Thymus (tissue), 11 donors: ENCODE data around the gene MCC. TPM values are rescaled to one million over a fixed set of nuclear protein-coding genes. Genes with fewer than 3 reads are reported as not detected.

Experiments used
- DNase-seq, 9 donors: peaks; one replicate each; pipeline ENCODE4 v3.0.0-alpha.2; 2013; ENCODE audit warnings: low spot score in 9 of 9, low read depth in 6 of 9, missing footprints in 1 of 9
- H3K27ac ChIP-seq, 2 donors: one replicate each; pipeline ENCODE4 v1.5.1; 2013; ENCODE audit warnings: control low read depth in 1 of 2, low read depth in 1 of 2, low read length in 1 of 2, mild to moderate bottlenecking in 1 of 2, moderate library complexity in 1 of 2
- H3K27me3 ChIP-seq, 2 donors: one replicate each; pipeline ENCODE4 v1.5.1; 2013; ENCODE audit warnings: low read length in 1 of 2; ENCODE audit not compliant: control insufficient read depth in 2 of 2, insufficient read depth in 1 of 2
- H3K36me3 ChIP-seq, 2 donors: one replicate each; pipeline ENCODE4 v1.5.1; 2013; ENCODE audit warnings: low read length in 1 of 2, mild to moderate bottlenecking in 1 of 2, moderate library complexity in 1 of 2; ENCODE audit not compliant: control insufficient read depth in 2 of 2, insufficient read depth in 2 of 2
- H3K4me1 ChIP-seq, 2 donors: one replicate each; pipeline ENCODE4 v1.5.1; 2013; ENCODE audit warnings: low read length in 2 of 2; ENCODE audit not compliant: control insufficient read depth in 2 of 2, insufficient read depth in 2 of 2
- H3K4me3 ChIP-seq, 2 donors: one replicate each; pipeline ENCODE4 v1.5.1; 2013; ENCODE audit warnings: low read length in 2 of 2, control low read depth in 1 of 2, mild to moderate bottlenecking in 1 of 2
- H3K9me3 ChIP-seq, 2 donors: one replicate each; pipeline ENCODE4 v1.5.1; 2013; ENCODE audit warnings: low read length in 1 of 2, mild to moderate bottlenecking in 1 of 2; ENCODE audit not compliant: control insufficient read depth in 2 of 2, insufficient read depth in 1 of 2
- WGBS: extraction: QIAGEN DNeasy Blood & Tissue Kit; methylation state at CpG from one replicate; pipeline ENCODE4 v1.1.7; 2013; 5-methylcytosine and 5-hydroxymethylcytosine counted together
- polyA plus RNA-seq: library from polyadenylated mRNA; stranded (reverse); fragments of 200-250 nt; gene quantifications from one replicate; pipeline ENCODE4 v1.2.3, GENCODE V29; 2013
- total RNA-seq: library from RNA; stranded (reverse); fragments of 120-200 nt; gene quantifications from one replicate; pipeline ENCODE4 v1.2.4, GENCODE V29; 2013
- donor health status: healthy.

Gene MCC
- total and polyA plus RNA-seq, 2 donors = 5.1 to 7.0 TPM

GRCh38 chr5:113140837-113141671 lies 347.2 kb downstream of the MCC start:
- H3K4me3 ChIP-seq = no peak overlapping the region
- H3K27me3 ChIP-seq = no peaks in the 10 kb centered on the region
- no peaks in the 10 kb centered on the region for H3K4me1 ChIP-seq
- DNase-seq = no peak
- no peaks in the 10 kb centered on the region for H3K36me3 ChIP-seq
- 83% methylated on average over 9 of the region's 9 CpGs for WGBS
- H3K9me3 ChIP-seq = no peaks in the 10 kb centered on the region
- H3K27ac ChIP-seq = no peak overlapping the region

GRCh38 chr5:113133211-113133975 lies 354.9 kb downstream of the MCC start:
- H3K36me3 ChIP-seq = no peaks in the 10 kb centered on the region
- H3K27ac ChIP-seq = no peak overlapping the region
- no peak overlapping the region for H3K4me3 ChIP-seq
- no peaks in the 10 kb centered on the region for H3K27me3 ChIP-seq
- H3K9me3 ChIP-seq = no peaks in the 10 kb centered on the region
- WGBS = 97% methylated on average over 3 of the region's 3 CpGs
- no peaks in the 10 kb centered on the region for H3K4me1 ChIP-seq
- no peak for DNase-seq

GRCh38 chr5:113132564-113132963 lies 355.7 kb downstream of the MCC start:
- Histone ChIP-seq H3K9me3 (no peaks in the 10 kb centered on the region), H3K27ac (no peak overlapping the region), H3K27me3 (no peaks in the 10 kb centered on the region), H3K4me1 (no peaks in the 10 kb centered on the region), H3K4me3 (no peak overlapping the region), H3K36me3 (no peaks in the 10 kb centered on the region)
- no peak for DNase-seq

- no peak overlapping the region for H3K27ac ChIP-seq
- no peaks in the 10 kb centered on the region for H3K9me3 ChIP-seq
- 46% methylated on average over 2 of the region's 2 CpGs for WGBS
- H3K4me1 ChIP-seq = no peaks in the 10 kb centered on the region
- H3K4me3 ChIP-seq = no peak overlapping the region
- H3K36me3 ChIP-seq = no peaks in the 10 kb centered on the region
- no peaks in the 10 kb centered on the region for H3K27me3 ChIP-seq
- DNase-seq = no peak
Measured at GRCh38 chr5:113128641-113129330, 359.5 kb downstream of the MCC start.

- 98% methylated on average over 1 of the region's 1 CpG for WGBS
- no peak overlapping the region for H3K4me3 ChIP-seq
- H3K36me3 ChIP-seq = no peaks in the 10 kb centered on the region
Measured at GRCh38 chr5:113128082-113128481, 360.2 kb downstream of the MCC start.

GRCh38 chr5:113127021-113127420 lies 361.2 kb downstream of the MCC start:
- Histone ChIP-seq H3K36me3 (no peaks in the 10 kb centered on the region), H3K9me3 (no peaks in the 10 kb centered on the region), H3K27me3 (no peaks in the 10 kb centered on the region), H3K4me3 (no peak overlapping the region), H3K27ac (no peak overlapping the region), H3K4me1 (no peaks in the 10 kb centered on the region)
- WGBS = 69% methylated on average over 4 of the region's 4 CpGs
- no peak for DNase-seq

More at GRCh38 chr5:113128082-113128481, 360.2 kb downstream of the MCC start:
- H3K27ac ChIP-seq = no peak overlapping the region
- DNase-seq = no peak
- H3K27me3 ChIP-seq = no peaks in the 10 kb centered on the region
- H3K9me3 ChIP-seq = no peaks in the 10 kb centered on the region
- no peaks in the 10 kb centered on the region for H3K4me1 ChIP-seq

GRCh38 chr5:113125371-113125770 lies 362.9 kb downstream of the MCC start:
- Histone ChIP-seq H3K27me3 (no peaks in the 10 kb centered on the region), H3K9me3 (no peaks in the 10 kb centered on the region), H3K27ac (no peak overlapping the region), H3K4me3 (no peak overlapping the region), H3K36me3 (no peaks in the 10 kb centered on the region), H3K4me1 (no peaks in the 10 kb centered on the region)
- no peak for DNase-seq
- 87% methylated on average over 4 of the region's 4 CpGs for WGBS

GRCh38 chr5:113124914-113125313 lies 363.3 kb downstream of the MCC start:
- Histone ChIP-seq H3K27me3 (no peaks in the 10 kb centered on the region), H3K36me3 (no peaks in the 10 kb centered on the region), H3K4me3 (no peak overlapping the region), H3K9me3 (no peaks in the 10 kb centered on the region), H3K4me1 (no peaks in the 10 kb centered on the region), H3K27ac (no peak overlapping the region)
- WGBS = 94% methylated on average over 4 of the region's 4 CpGs
- DNase-seq = no peak

- H3K9me3 ChIP-seq = no peaks in the 10 kb centered on the region
- no peaks in the 10 kb centered on the region for H3K36me3 ChIP-seq
- DNase-seq = no peak
- no peak overlapping the region for H3K4me3 ChIP-seq
- peaks cover 0 to 1% of the 10 kb centered on the region in 2 donors for H3K27me3 ChIP-seq
- WGBS = 92% methylated on average over 3 of the region's 3 CpGs
- peaks cover 0 to 4% of the 10 kb centered on the region in 2 donors for H3K4me1 ChIP-seq
- no peak overlapping the region for H3K27ac ChIP-seq
Measured at GRCh38 chr5:113124265-113124664, 364.0 kb downstream of the MCC start.
